ENCODE data around the gene GABRG2.
"Not testable (repeated sequence)": the region's sequence is repeated elsewhere in the genome, so short reads cannot be mapped to it uniquely, and the experiment has no call there.

Gene GABRG2

GRCh38 chr5:162067655-162068411 is at the start of gene GABRG2:
TSS of gene GABRG2 (plus strand) at chr5:162067773. CDS start at chr5:162068000, 227 bp downstream.
- no peak for DNase-seq

DNA sequence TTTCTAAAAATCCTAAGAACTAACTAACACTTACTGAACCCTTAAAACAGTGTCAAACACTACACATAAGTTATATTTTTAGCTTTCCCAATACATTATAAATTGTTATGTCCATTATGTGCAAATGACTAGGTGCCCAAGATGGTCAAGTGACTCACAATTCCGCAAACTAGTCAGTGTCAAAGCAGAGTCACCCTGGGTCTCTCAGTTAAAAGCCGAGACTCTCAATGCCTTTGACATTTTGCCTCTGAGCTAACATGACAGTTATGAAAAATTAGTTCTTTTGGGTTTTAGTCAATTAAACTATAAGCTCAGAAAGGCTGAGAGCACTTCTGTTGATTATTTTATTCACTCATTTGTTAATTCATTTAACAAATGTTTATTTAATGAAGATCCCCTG is 42.3 kb upstream of the GABRG2 start:
- DNase-seq, result no peak

GRCh38 chr5:162026803-162027202 is 40.8 kb upstream of the GABRG2 start:
- DNase-seq, result no peak

GRCh38 chr5:162037431-162037830 is 30.1 kb upstream of the GABRG2 start:
- no peak for DNase-seq

DNA sequence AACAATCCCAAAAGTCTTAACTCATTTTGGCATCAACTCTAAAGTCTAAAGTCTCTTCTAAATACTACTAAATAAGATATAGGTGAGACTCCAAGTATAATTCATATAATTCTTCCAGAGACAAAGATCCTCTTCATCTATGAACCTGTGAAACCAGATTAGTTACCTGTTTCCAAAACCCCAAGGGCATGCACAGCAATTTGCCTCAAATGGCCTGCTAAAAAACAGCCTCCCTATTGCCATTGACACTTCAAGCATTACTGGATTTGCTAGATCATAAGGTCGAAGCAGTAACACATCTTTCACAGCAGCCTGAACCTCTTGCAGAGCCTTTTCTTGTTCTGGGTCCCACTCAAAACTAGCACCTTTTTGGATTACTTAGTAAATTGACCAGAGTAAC is 20.3 kb upstream of the GABRG2 start:
- DNase-seq, result no peak

DNA sequence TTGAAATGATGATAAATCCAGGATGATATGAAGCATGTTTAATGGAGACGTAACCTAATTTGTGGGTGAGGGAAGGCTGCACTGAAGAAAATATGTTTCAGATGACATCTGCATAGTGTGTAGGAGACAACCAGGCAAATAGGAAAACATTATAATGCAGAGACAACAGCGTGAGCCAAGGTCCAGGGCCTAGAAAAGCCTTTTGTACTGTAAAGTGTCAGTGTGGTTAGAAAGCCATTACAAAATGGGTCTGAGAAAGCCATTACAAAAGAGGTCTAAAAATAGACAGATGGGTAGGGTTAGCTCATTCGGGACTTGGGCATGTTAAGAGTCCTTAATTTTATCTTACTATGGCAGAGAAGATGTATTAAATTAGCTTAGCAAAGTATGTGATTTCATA is 14.9 kb upstream of the GABRG2 start:
- DNase-seq, result no peak

DNA sequence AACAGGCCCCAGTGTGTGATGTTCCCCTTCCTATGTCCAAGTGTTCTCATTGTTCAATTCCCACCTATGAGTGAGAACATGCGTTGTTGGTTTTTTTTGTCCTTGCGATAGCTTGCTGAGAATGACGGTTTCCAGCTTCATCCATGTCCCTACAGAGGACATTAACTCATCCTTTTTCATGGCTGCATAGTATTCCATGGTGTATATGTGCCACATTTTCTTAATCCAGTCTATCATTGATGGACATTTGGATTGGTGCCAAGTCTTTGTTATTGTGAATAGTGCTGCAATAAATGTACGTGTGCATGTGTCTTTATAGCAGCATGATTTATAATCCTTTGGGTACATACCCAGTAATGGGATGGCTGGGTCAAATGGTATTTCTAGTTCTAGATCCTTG is 12.5 kb upstream of the GABRG2 start:
- not testable (repeated sequence) for DNase-seq

DNA sequence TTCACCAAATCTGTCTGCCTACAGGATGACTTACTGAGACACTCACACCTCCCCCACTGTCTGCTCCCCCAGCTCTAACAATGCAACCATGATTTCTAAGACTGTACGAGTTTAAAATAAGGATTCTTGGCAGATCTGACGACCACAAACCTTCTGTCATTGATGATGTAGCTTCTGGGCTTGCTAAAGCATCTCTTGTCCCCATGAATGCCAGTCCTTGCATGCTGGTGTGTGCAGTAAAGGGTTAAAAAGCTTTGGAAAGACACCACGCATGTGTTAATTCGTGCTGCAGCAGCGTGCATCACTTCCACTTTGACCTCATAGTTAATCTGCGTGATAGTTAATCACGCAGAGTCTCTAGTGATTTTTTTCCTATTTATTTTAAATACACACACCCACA is 411 bp upstream of the GABRG2 start:
- no peak for DNase-seq

GRCh38 chr5:162068412-162068811 is 839 bp downstream of the GABRG2 start:
- DNase-seq, result no peak

DNA sequence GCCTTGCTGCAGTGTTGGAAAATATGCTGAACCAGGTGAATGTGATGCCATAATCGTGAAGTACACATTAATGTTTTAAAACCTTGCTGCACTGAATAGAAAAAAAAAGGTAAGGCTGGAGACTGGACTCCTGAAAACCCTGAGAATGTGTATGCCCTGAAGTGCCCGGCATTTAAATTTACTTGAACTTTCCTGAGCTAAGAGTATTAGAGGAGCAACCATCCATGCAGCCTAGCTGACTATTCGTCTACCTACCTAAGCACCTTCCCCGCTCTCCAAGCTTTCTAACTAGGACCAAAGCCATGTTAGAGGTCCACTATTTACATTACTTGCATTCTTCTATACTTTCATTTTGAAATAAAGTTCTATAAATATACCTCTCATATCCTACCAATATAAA is 1.4 kb downstream of the GABRG2 start:
- no peak for DNase-seq

- DNase-seq, result no peak
These were observed 11.2 kb downstream of the GABRG2 start for GRCh38 chr5:162078805-162079204.

- DNase-seq, result no peak
These were observed 23.8 kb downstream of the GABRG2 start for GRCh38 chr5:162091336-162091735.

GRCh38 chr5:162096448-162096847 is 28.9 kb downstream of the GABRG2 start:
- DNase-seq, result no peak

DNA sequence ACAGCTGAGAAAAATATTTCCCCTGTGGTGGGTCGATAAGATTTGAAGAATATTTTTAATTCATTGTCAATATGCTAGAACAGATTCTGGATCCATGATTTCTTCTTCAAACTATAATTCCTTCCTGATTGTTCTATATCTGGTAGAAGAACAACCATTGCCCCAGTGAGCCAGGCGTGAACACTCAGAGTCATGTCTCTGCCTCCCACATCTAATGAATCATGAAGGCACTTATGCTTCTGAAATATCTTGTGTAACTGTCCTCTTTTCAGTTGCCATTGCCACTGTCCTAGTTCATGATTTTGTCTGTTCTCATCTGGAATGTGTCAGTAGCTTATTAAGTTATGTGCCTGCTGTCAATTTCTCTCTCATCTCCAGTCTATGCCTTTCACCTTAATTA is 40.0 kb downstream of the GABRG2 start:
- no peak for DNase-seq

DNA sequence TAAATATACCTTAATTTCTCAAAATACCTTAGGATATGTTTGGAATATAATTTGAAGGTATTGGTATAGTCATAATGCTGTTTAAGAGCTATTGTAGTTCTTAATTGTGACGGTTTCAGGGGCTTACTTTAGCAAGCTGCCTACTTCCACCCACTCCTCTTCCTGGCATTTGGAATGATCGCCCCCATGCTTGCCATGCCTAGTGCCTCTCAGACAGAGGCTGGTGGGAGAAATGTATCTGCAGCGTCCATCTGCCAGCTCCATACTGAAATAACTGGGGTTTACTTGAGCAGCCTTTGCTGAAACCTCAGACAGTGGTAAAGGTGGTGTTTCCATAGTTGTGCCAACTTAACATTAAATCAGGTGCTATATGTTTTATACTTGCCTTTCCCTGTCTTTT is 52.2 kb downstream of the GABRG2 start:
- DNase-seq, result no peak

- no peak for DNase-seq
These were observed 60.5 kb downstream of the GABRG2 start for GRCh38 chr5:162128117-162128516.

DNA sequence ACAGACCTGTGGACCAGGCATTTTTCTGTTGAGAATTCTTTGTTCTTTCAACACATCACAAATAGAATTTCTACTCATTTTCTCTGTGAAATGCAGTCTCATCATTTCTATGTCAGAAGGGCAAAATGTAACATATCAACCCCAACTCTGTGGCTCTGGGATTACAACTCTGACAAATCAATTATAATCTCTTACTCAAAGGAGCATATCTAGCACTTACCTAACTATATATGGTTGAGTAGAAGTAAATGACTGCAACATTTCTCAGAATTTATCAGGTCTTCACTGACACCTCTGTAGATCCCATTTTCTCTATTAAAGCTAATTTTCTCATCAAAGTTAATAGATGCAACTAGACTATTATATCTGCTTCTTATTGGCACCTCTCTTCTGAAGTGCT is 64.8 kb downstream of the GABRG2 start:
- DNase-seq, result no peak

DNA sequence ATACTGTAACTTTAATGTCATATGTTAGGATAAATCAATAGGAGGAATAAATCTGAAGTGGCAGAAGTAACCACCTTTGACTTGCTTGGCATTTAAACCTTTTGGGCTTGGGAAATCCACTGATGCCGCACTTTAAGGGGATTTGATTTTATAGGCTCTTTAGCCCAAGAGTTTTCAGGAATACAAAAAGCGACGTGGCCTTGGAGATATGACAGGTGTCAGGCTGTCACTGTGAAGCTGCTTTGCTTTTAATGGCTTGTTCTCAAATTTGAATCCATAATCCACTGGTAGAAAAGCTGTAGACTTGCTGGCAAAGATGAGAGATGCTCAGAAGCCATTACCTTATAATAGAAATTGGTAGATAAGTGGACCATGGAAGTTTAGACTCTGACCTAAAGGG is 71.6 kb downstream of the GABRG2 start:
- no peak for DNase-seq

- DNase-seq, result no peak
These were observed 86.7 kb downstream of the GABRG2 start for GRCh38 chr5:162154242-162154641.

DNA sequence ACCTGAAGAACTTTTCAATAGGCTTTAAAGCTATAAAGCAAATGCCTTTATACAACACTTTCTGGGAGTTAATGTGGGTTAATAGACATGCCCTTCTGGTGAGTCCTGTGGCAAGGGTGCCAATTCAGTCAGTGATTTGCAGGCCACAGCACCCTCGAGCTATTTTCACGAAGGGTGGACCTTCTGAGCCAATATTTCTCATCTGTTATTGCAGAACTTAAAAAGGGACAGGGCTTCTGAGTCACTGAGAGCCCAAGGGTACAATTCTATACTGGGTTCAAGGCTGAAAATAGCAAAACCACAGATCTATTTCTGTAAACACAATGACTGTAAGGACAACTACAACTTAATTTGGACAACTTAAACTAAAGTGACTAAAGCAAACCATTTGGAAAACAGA is 92.8 kb downstream of the GABRG2 start:
- DNase-seq, result no peak

DNA sequence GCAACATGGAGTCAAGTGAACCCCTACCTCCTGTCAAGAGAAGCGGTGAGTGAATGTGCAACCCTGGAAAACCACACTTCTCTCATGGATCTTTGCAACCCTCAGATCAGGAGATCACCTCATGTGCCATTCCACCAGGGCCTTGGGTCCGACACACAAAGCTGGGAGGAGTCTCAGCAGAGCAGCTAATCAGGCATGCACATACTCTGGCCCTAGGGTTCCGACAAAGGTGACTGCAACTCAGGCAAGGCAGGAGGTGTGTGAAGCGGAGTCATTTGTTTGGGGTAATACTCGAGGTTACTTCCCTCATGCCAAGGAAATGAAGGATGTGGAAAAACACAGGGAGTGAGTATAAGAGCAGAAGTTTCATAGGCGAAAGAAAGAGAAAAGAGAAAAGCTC is 96.1 kb downstream of the GABRG2 start:
- no peak for DNase-seq

DNA sequence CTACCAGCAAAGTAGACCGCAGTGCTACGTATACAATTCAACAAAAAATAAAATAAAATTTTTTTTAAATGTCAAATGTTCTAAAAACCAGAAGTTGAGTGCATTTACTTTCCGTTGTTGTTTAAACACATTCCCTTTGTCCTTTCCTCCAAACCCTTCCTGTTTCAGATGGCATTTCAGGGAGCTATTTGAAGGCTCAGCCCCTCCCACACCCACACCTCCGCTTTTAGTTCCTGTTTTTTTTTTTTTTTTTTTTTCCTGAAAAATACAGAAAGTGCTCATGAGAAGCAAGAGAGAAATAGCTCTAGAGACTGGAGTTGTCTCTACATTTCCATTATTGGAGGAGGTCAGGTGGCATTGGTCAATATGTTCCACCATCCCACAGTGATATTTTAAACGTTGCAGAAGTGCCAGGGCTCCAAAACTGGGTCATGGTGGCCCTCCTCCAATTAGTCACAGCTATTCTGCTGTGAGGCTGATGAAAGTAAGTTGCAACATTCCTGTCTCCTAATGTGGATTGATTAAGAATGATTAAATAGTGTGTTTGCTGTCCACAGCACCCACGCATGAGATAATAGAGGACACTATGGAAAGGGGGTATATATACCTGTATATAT is 106.9 kb downstream of the GABRG2 start:
- no peak for DNase-seq

DNA sequence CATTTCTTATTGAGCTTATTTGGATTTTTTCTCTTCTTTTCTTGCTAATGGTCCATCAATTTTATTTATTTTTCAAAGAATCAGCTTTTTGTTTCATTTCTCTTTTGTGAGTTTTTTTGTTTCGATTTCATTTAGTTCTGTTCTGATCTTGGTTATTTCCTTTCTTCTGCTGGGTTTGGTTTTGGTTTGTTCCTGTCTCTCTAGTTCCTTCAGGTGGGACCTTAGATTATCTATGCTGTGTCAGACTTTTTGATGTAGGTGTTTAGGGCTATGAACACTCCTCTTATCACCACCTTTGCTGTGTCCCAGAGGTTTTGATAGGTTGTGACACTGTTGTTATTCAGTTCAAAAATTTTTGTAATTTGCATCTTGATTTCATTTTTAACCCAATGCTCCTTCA is 119.8 kb downstream of the GABRG2 start:
- DNase-seq, result no peak

GRCh38 chr5:162189719-162190118 is 122.1 kb downstream of the GABRG2 start:
- no peak for DNase-seq

DNA sequence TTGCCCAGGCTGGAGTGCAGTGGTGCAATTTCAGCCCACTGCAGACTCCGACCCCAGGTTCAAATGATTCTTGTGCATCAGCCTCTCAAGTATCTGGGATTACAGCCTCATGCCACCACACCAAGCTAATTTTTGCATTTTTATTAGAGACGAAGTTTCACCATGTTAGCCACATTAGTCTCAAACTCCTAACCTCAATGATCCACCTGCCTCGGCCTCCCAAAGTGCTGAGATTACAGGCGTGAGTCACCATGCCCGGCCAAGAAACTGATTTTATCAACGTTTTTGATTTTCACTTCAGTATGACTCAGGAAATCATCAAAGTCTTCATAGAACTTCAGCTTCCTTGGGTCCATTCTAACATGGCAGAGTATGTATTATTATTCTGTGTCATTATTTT is 125.4 kb downstream of the GABRG2 start:
- DNase-seq, result no peak

Measured in activated CD8-positive, alpha-beta memory T cell treated with anti-CD3 and anti-CD28 coated beads for 24 hours (primary cell).